B cell (primary cell): ENCODE data around the gene CIITA.

ENCODE experiments used
- CTCF ChIP-seq: fragments of 200-600 bp; IDR thresholded peaks from one replicate; pipeline ENCODE4 v1.8.0; 2022; ENCODE audit warnings: antibody characterized with exemption, mild to moderate bottlenecking
- EZH2 ChIP-seq: IDR thresholded peaks from 2 replicates; pipeline ENCODE4 v1.6.1; 2012; ENCODE audit warnings: borderline replicate concordance, low read depth, mild to moderate bottlenecking, moderate library complexity, low read length; ENCODE audit not compliant: insufficient read depth, poor library complexity, severe bottlenecking

DNA sequence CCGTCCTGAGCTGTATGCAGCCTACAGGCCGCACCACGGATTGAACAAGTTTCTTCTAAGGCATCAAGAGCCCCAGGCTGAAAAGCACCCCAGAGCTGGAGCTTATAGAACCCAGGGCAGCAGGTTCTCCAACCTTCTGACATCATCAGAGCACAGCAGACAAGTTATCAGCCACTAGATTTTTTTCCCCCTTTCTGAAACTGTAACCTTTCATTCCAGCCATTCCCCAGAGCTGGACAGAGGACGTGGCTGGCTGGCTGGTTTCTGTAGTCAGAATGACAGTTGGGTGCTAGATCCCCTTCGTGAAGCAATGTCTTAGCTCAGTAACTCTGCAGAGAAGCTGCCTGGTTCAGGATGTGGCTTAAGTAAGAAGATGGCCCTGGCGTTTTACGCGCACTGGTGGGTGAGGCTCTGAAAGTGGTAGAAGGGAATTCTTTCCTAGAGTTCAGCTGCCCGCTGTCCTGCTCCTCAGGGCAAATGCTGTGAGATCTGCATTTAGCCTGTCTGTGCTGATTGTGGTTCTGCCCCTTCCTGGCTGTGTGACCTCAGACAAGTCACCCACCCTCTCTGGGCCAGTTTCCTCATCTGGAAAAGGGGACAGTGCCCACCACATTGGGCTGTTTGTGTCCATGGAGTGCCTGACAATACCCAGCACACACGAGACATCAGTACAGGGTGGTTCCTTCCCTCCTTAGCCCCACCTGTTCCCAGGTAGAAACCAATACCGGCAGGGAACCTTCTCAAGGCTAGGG lies 56.1 kb downstream of the CIITA start:
- TF ChIP-seq CTCF (no peak), EZH2 (no peak)
